CD4-positive, alpha-beta T cell (primary cell): ENCODE data around the gene C11orf68. TPM values are rescaled to one million over a fixed set of nuclear protein-coding genes. Genes with fewer than 3 reads are reported as not detected.
"Not testable (repeated sequence)": the region's sequence is repeated elsewhere in the genome, so short reads cannot be mapped to it uniquely, and the experiment has no call there.

ENCODE experiments used
- ATAC-seq: fragments of 200-7000 bp; cut with Tn5 transposase; one replicate; pipeline ENCODE4 v1.10.0; 2022; ENCODE audit warnings: mild to moderate bottlenecking; ENCODE audit not compliant: poor library complexity
- CTCF ChIA-PET: fragments of 350-600 bp; sonication (Branson Sonifier 250); formaldehyde crosslinking; loops from one replicate; lab custom pipeline; 2021; ENCODE audit warnings: antibody characterized with exemption, inconsistent platforms; lab: Charles Lee
- POLR2A ChIA-PET: fragments of 350-600 bp; sonication (Branson Sonifier 250); formaldehyde crosslinking; loops from one replicate; lab custom pipeline; 2021; ENCODE audit warnings: antibody characterized with exemption, inconsistent platforms; lab: Charles Lee
- DNase-seq, 14 experiments: peaks; one replicate each; pipeline ENCODE4 v3.0.0-alpha.2; 2013 to 2020; ENCODE audit warnings: mixed read lengths in 2 of 14
- H3K27ac ChIP-seq, 2 donors: one replicate each; pipeline versions ENCODE4 v1.5.1 to v1.7.0; 2013; ENCODE audit warnings: low read length in 2 of 2, low read depth in 1 of 2, mild to moderate bottlenecking in 1 of 2
- H3K27me3 ChIP-seq, 2 experiments: 1 replicate in 1 of 2; 2 replicates in 1 of 2; pipeline versions ENCODE4 v1.6.1 to v1.7.0; 2013; ENCODE audit warnings: low read length in 2 of 2, control low read depth in 1 of 2, mild to moderate bottlenecking in 1 of 2, moderate library complexity in 1 of 2; ENCODE audit not compliant: insufficient read depth in 2 of 2, control insufficient read depth in 1 of 2
- H3K36me3 ChIP-seq: one replicate; pipeline ENCODE4 v1.6.1; 2013; ENCODE audit warnings: low read length, control low read depth; ENCODE audit not compliant: insufficient read depth
- H3K4me1 ChIP-seq: one replicate; pipeline ENCODE4 v1.6.1; 2013; ENCODE audit warnings: low read length, control low read depth; ENCODE audit not compliant: insufficient read depth
- H3K4me3 ChIP-seq: one replicate; pipeline ENCODE4 v1.5.1; 2013; ENCODE audit warnings: mild to moderate bottlenecking, low read length, moderate library complexity
- H3K9me3 ChIP-seq, 2 experiments: 1 replicate in 1 of 2; 2 replicates in 1 of 2; pipeline versions ENCODE4 v1.6.1 to v1.7.0; 2013; ENCODE audit warnings: low read length in 2 of 2, mild to moderate bottlenecking in 2 of 2, control low read depth in 1 of 2, moderate library complexity in 1 of 2; ENCODE audit not compliant: control insufficient read depth in 1 of 2, insufficient read depth in 1 of 2
- H3K27ac Mint-ChIP-seq: one replicate; pipeline ENCODE4 v1.8.0; 2020; ENCODE audit warnings: mixed read lengths
- H3K27me3 Mint-ChIP-seq: one replicate; pipeline ENCODE4 v1.8.0; 2021; ENCODE audit warnings: mixed read lengths
- H3K36me3 Mint-ChIP-seq: one replicate; pipeline ENCODE4 v1.8.0; 2021; ENCODE audit warnings: low read depth, mixed read lengths
- H3K4me1 Mint-ChIP-seq: one replicate; pipeline ENCODE4 v1.8.0; 2021; ENCODE audit warnings: low read depth, mixed read lengths
- H3K4me3 Mint-ChIP-seq: one replicate; pipeline ENCODE4 v1.8.0; 2020; ENCODE audit warnings: mild to moderate bottlenecking, mixed read lengths
- H3K9me3 Mint-ChIP-seq: one replicate; pipeline ENCODE4 v1.8.0; 2020; ENCODE audit warnings: mixed read lengths
- intact Hi-C, 2 experiments: fragments of 100-400 bp; cut with DNase I in 1 of 2; cut with micrococcal nuclease in 1 of 2; formaldehyde crosslinking; loops; one replicate each; pipeline versions ENCODE4 v1.15.1 to v1.9.0; 2023 to 2025; cut with DNase I, micrococcal nuclease
- total RNA-seq, 174 experiments: library from RNA in 2 of 174; stranded (reverse) in 2 of 174; gene quantifications; one replicate each; pipeline ENCODE4 v1.2.3 and lab custom pipeline; 2021 to 2026
- TF ChIP-seq, protein P1 (sequence below): fragments of 200-600 bp; IDR thresholded peaks from one replicate; pipeline ENCODE4 v1.8.0; 2022; ENCODE audit warnings: antibody characterized with exemption, mild to moderate bottlenecking

Gene C11orf68
- total RNA-seq, 2 experiments from 2014 or later, result 13.7 to 13.8 TPM

DNA sequence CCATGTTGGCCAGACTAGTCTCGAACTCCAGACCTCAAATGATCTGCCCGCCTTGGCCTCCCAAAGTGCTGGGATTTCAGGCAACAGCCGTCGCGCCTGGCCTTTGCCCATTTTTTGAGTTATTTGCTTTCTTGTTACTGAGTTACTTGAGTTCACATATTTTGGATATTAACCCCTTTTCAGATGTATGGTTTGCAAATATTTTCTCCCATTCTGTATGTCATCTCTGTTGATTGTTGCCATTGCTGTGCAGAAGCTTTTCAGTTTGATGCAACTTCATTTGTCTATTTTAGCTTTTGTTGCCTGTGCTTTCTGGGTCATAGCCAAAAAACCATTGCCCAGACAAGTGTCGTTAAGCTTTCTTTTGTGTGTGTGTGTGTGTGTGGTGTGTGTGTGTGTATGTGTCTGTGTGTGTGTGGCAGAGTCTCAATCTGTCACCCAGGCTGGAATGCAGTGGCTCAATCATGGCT lies 33.2 kb upstream of the C11orf68 start:
- Mint-ChIP-seq H3K4me3 (no peak overlapping the region), H3K27me3 (no peaks in the 10 kb centered on the region), H3K9me3 (no peaks in the 10 kb centered on the region), H3K27ac (no peak overlapping the region), H3K4me1 (peaks cover 7% of the 10 kb centered on the region), H3K36me3 (no peaks in the 10 kb centered on the region)
- ATAC-seq, result no peak
- peaks cover 10% of the 10 kb centered on the region for H3K4me1 ChIP-seq
- ChIA-PET POLR2A (no interaction called here), CTCF (no interaction called here)
- no peaks in the 10 kb centered on the region for H3K27me3 ChIP-seq
- no peaks in the 10 kb centered on the region for H3K36me3 ChIP-seq
- intact Hi-C loops, result no loop called here
- no peak overlapping the region for H3K27ac ChIP-seq
- H3K9me3 ChIP-seq, result no peaks in the 10 kb centered on the region
- no peak overlapping the region for H3K4me3 ChIP-seq
- TF ChIP-seq, protein P1, sequence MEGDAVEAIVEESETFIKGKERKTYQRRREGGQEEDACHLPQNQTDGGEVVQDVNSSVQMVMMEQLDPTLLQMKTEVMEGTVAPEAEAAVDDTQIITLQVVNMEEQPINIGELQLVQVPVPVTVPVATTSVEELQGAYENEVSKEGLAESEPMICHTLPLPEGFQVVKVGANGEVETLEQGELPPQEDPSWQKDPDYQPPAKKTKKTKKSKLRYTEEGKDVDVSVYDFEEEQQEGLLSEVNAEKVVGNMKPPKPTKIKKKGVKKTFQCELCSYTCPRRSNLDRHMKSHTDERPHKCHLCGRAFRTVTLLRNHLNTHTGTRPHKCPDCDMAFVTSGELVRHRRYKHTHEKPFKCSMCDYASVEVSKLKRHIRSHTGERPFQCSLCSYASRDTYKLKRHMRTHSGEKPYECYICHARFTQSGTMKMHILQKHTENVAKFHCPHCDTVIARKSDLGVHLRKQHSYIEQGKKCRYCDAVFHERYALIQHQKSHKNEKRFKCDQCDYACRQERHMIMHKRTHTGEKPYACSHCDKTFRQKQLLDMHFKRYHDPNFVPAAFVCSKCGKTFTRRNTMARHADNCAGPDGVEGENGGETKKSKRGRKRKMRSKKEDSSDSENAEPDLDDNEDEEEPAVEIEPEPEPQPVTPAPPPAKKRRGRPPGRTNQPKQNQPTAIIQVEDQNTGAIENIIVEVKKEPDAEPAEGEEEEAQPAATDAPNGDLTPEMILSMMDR, result no peak
- DNase-seq, result no peak

DNA sequence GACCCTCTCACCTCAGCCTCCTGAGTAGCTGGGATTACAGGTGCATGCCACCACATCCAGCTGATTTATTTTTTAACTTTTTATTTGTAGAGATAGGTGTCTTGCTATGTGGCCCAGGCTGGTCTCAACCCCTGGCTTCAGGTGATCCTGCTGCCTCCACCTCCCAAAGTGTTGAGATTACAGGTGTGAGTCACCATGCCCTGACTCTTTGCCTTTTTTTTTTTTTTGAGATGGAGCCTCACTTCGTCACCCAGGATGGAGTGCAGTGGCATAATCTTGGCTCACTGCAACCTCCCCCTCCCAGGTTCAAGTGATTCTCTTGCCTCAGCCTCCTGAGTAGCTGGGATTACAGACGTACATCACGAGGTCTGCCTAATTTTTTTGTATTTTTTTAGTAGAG lies 32.8 kb upstream of the C11orf68 start:
- H3K27ac Mint-ChIP-seq, CTCF ChIA-PET, H3K4me1 Mint-ChIP-seq, H3K4me1 ChIP-seq, H3K27me3 ChIP-seq, H3K36me3 ChIP-seq, H3K9me3 ChIP-seq, ATAC-seq, H3K9me3 Mint-ChIP-seq, H3K27me3 Mint-ChIP-seq, H3K4me3 ChIP-seq, H3K27ac ChIP-seq, H3K36me3 Mint-ChIP-seq, POLR2A ChIA-PET, H3K4me3 Mint-ChIP-seq, DNase-seq: not testable (repeated sequence)
- intact Hi-C loops, result loop anchor here in 1 of 2 experiments (2.0 kb wide), 1 partner anchor 19 kb away; no protein-coding TSS in a partner anchor

DNA sequence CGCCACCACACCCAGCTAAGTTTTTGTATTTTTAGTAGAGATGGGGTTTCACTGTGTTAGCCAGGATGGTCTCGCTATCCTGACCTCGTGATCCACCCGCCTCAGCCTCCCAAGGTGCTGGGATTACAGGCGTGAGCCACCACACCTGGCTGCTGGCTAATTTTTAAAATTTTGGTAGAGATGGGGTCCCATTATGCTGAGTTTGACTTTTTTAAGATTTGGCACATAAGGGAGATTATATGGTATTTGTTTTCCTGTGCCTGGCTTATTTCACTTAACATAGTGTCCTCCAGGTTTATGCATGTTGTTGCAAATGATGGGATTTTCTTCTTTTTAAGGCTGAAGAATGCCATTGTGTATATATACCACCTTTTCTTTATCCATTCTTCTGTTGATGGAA lies 31.8 kb upstream of the C11orf68 start:
- H3K4me1 ChIP-seq, DNase-seq, H3K27ac Mint-ChIP-seq, H3K36me3 Mint-ChIP-seq, H3K9me3 Mint-ChIP-seq, H3K4me3 Mint-ChIP-seq, H3K27ac ChIP-seq, H3K36me3 ChIP-seq, H3K9me3 ChIP-seq, ATAC-seq, POLR2A ChIA-PET, H3K27me3 ChIP-seq, H3K4me3 ChIP-seq, H3K27me3 Mint-ChIP-seq, H3K4me1 Mint-ChIP-seq, CTCF ChIA-PET: not testable (repeated sequence)
- intact Hi-C loops, result loop anchor here in 1 of 2 experiments (2.0 kb wide), 1 partner anchor 20 kb away; no protein-coding TSS in a partner anchor

DNA sequence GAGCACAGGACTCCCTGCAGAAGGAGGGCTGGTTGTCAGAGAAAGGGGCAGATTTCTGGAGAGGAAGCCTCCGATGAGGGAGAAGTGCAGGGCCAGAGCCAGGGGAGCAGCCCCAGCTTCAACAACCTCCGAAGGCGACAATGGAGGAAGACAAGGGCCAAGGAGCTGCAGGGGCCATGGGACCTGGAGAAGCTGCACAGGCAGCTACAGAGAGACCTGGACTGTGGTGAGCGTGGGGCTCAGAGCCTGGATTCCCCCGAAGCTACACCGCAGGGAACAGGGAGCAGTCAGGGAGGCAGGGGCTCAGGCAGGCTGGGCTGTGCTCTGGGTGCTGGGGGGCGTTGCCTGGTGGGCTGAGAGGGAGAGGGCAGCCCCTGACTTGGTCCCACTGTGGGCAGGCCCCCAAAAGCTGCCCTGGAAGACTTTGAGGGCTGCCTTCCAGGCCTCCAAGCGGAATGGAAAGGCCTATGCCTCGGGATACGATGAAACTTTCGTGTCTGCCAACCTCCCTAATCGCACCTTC lies 28.8 kb upstream of the C11orf68 start:
- Histone ChIP-seq H3K4me1 (peaks cover 2% of the 10 kb centered on the region), H3K4me3 (no peak overlapping the region), H3K36me3 (no peaks in the 10 kb centered on the region), H3K27me3 (no peaks in the 10 kb centered on the region), H3K27ac (no peak overlapping the region), H3K9me3 (no peaks in the 10 kb centered on the region)
- ATAC-seq (no peak), DNase-seq (no peak)
- Mint-ChIP-seq H3K36me3 (no peaks in the 10 kb centered on the region), H3K9me3 (no peaks in the 10 kb centered on the region), H3K4me1 (no peaks in the 10 kb centered on the region), H3K27ac (no peak overlapping the region), H3K4me3 (no peak overlapping the region), H3K27me3 (no peaks in the 10 kb centered on the region)
- TF ChIP-seq, protein P1, result no peak
- POLR2A ChIA-PET, result interaction anchor here (0.5 to 0.6 kb wide), 2 partner anchors 13 to 825 kb away, joined by 3 read pairs; no protein-coding TSS in a partner anchor
- intact Hi-C loops, result no loop called here
- CTCF ChIA-PET, result no interaction called here
